HG03139 (cell line): ENCODE data around the gene IL17RB.
A peak's percentile ranks its signal among the peaks of the same experiment; 100 is the strongest.

Experiments used
- ATAC-seq: cut with Tn5 transposase; IDR thresholded peaks from one replicate; pipeline ENCODE4 v1.9.1; 2021; ENCODE audit not compliant: unreplicated experiment

The IL17RB gene

GRCh38 chr3:53858096-53858741, 11.9 kb downstream of the IL17RB start:
- no peak for ATAC-seq

GRCh38 chr3:53859178-53859577, 12.8 kb downstream of the IL17RB start:
- no peak for ATAC-seq

GRCh38 chr3:53860196-53860595, 13.8 kb downstream of the IL17RB start:
- no peak for ATAC-seq

DNA sequence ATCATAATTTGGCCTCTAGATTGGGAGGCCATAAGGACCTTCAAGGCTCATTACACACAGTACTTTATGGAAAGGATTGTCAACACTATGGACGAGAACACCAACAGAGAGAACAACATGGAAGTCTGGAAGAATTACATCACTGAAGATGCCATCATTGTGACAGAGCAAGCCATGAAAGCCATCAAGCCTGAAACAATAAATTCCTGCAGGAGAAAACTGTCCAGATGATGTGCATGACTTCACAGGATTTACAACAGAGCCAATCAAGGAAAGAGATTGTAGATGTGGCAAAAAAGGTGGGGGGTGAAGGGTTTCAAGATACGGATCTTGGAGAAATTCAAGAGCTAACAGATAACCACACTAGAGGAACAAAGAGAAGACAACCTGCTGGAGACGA, 15.9 kb downstream of the IL17RB start:
- no peak for ATAC-seq

GRCh38 chr3:53863145-53863544, 16.8 kb downstream of the IL17RB start:
- no peak for ATAC-seq

GRCh38 chr3:53865732-53866499, 19.5 kb downstream of the IL17RB start:
- ATAC-seq = no peak

GRCh38 chr3:53880396-53881345, 34.3 kb downstream of the IL17RB start:
- no peak for ATAC-seq

DNA sequence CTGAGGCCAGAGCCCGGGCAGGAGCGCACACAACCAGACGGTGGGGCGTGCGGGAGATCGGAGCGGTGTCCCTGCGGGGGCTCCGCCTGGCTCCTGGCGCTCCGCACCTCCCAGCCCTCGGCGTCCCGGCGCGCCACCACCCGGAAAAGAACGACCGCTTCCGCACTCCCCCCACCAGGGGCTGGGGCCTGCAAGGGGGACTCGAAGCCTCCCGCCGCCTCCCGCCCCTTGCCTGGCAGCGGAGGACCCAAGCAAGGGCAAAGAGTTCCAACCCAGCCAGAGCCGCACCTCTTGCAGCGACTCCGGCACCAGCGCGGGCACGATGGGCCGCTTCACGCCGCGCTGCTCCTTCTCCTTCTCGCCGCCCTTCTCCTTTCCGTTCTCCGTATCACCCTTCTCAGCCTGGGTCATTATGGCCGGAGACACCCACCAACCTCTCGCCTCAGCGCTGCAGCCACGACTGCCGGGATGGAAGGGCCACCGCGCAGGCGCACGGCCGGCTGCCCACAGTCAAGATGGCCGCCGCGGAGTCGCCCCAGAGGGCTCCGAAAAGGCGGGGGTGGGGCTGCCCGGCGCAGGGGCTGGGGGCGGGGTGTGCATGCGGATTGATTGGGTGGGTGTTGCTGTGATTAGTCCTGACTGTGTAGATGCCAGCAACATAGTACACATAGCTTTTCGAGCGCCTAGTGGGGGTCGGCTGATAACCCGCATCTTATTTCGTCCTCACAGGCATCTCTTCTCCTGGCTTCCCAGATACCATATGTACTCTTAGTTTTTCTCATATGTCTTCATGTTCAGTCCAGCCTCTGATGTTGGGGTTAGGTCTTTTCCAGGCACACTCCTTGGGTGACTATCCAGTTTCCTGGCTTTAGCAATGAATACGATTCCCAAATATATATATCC, 35.6 kb downstream of the IL17RB start, which contains the start of gene ACTR8:
Gene ACTR8 (minus strand): TSS at position 462 of the 903 bp plus-strand sequence. CDS start 51 bp downstream, at position 411.
- peak; percentile 82 for ATAC-seq

GRCh38 chr3:53883008-53883407, 36.6 kb downstream of the IL17RB start:
- no peak for ATAC-seq

DNA sequence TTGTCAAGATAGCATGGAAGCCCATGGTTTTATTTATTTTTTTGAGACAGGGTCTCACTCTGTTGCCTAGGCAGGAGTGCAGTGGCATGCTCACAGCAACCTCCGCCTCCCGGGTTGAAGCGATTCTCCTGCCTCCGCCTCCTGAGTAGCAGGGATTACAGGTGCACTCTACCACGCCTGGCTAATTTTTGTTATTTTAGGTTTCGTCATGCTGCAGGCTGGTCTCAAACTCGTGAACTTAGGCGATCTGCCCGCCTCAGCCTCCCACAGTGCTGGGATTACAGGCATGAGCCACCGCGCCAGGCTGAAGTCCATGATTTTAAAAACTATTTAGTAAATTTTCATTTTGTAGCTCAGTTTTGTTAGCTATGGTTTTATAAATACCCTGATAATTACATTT, 38.3 kb downstream of the IL17RB start:
- ATAC-seq = no peak

GRCh38 chr3:53885239-53885638, 38.9 kb downstream of the IL17RB start:
- ATAC-seq = no peak

- no peak for ATAC-seq
These were observed 41.1 kb downstream of the IL17RB start for GRCh38 chr3:53887446-53887845.

- no peak for ATAC-seq
These were observed 41.9 kb downstream of the IL17RB start for GRCh38 chr3:53888232-53888631.

DNA sequence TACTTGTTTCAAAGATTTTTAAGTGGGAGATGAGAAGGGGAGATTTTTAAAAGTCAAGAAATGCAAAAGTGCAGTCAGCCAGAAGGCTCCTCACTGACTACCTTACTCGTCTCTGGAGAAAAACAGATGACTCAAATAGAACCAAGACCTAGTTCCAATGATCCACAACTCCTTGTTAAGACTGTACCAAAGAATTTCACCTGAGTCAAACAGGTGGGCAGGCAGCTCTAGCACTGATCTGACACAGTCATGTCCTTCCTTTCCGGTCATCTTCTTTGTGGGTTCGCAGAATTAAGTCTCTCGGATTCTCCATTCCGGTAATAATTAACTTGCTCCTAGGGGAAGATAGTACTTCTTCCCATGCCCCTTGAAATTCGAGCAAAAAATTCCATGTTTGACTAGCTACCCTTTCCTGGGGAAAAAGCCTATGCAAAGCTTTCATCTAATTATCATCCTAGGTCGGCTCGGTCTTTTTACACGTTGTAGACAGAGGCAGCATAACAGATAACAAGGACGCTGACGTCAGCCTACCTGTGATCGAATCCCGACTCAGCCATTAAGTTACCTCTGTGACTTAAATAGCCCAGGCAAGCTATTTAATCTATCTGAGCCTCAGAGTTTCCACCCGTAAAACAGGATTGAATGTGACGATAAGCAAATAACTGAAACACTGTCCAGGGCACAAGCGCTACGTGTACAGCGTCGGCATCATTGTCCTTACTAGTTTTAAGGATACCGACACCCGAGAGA, 44.5 kb downstream of the IL17RB start:
- ATAC-seq = no peak

GRCh38 chr3:53891497-53892285, 45.3 kb downstream of the IL17RB start, which contains the start of gene SELENOK:
Gene SELENOK, minus strand, starts transcription at chr3:53891859.
- ATAC-seq = peak; percentile 95

DNA sequence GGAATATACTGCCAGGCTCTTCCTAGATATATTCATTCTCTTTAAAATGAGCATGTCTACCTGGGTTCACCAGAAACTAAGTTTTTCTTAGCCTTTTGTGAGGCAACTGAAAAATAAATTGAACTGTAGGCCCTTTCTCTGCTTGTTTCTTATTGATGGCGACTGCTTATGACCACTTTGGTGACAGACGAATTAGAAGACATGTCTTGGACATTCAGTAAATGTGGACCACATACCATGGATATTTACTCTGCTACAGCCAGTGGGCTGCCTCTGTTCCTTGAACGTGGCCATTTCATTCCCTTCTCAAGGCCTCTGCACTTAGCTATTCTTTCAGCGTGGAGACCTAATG, 45.9 kb downstream of the IL17RB start:
- no peak for ATAC-seq

DNA sequence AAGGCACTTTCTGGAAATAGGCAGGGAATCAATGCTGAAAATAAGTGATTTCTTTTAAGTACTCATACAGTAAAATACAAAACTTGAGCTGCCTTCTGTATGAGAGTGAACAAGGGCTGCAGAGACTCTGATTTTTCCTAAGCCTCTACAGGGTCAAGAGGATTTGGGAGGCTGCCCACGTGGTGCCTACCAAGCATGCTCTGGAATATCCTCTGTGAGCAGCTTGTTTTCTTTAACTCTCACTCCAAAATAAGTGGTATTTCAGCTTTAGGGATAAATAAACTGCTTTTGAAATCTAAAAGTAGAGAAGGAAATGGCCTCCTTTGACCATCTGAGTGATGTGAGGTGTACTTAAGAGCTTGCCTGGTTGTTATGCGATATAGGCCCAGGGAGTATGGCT, 53.4 kb downstream of the IL17RB start:
- ATAC-seq = no peak

DNA sequence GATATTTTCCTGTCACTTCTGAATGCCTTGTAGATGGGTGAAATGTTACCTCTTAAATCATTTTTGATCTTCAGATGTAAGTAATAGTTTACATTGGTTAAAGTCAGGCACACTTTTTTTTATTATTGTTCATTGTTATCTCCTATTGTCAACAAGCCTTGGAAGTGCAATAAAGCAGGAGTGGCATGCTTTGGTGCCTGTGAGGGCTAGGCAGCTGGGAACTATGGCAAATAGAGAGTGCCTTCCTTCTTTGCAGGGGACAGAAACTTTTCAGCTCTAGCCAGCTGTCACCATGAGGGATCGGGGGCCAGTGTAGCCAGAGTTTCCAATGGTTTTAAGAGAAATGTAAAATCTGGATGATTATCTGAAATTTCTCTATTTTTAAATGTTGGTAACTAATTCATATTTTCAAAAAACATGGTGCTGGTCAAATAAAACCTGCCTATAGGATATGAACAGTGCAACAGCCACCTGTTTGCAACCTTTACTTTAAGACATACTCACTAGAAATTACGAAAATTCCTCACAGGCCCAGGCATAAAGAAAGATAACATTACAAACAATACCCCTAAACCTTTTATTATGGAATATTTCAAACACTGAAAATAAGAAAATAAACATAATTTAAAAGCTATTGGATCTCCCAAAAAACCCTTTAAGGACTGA, 54.4 kb downstream of the IL17RB start:
- no peak for ATAC-seq
